GM19397 (cell line): ENCODE measurements around the gene PRKN.
"Not testable (repeated sequence)": the region's sequence is repeated elsewhere in the genome, so short reads cannot be mapped to it uniquely, and the experiment has no call there.

ENCODE experiments used
- ATAC-seq: cut with Tn5 transposase; IDR thresholded peaks from one replicate; pipeline ENCODE4 v1.9.1; 2021; ENCODE audit warnings: mild to moderate bottlenecking, moderate library complexity; ENCODE audit not compliant: unreplicated experiment

Gene PRKN

GRCh38 chr6:162679681-162680080 is 47.9 kb downstream of the PRKN start:
- no peak for ATAC-seq

- ATAC-seq: not testable (repeated sequence)
Measured at GRCh38 chr6:162678896-162679295, 48.7 kb downstream of the PRKN start.

- no peak for ATAC-seq
Measured at GRCh38 chr6:162675503-162675902, 52.1 kb downstream of the PRKN start.

- no peak for ATAC-seq
Measured at GRCh38 chr6:162674452-162674851, 53.1 kb downstream of the PRKN start.

- no peak for ATAC-seq
Measured at GRCh38 chr6:162671580-162672165, 55.9 kb downstream of the PRKN start.

- no peak for ATAC-seq
Measured at GRCh38 chr6:162670345-162670744, 57.2 kb downstream of the PRKN start.

GRCh38 chr6:162666246-162666645 is 61.3 kb downstream of the PRKN start:
- no peak for ATAC-seq

- ATAC-seq: no peak
Measured at GRCh38 chr6:162653808-162654207, 73.8 kb downstream of the PRKN start.

GRCh38 chr6:162651505-162651904 is 76.1 kb downstream of the PRKN start:
- ATAC-seq: no peak

- ATAC-seq: no peak
Measured at GRCh38 chr6:162649271-162649670, 78.3 kb downstream of the PRKN start.

- no peak for ATAC-seq
Measured at GRCh38 chr6:162644153-162644552, 83.4 kb downstream of the PRKN start.

- ATAC-seq: no peak
Measured at GRCh38 chr6:162640756-162641155, 86.8 kb downstream of the PRKN start.

GRCh38 chr6:162639951-162640350 is 87.6 kb downstream of the PRKN start:
- no peak for ATAC-seq

- no peak for ATAC-seq
Measured at GRCh38 chr6:162638931-162639574, 88.5 kb downstream of the PRKN start.

GRCh38 chr6:162637317-162637716 is 90.2 kb downstream of the PRKN start:
- no peak for ATAC-seq

- ATAC-seq: no peak
Measured at GRCh38 chr6:162636167-162636566, 91.4 kb downstream of the PRKN start.

GRCh38 chr6:162631546-162631945 is 96.0 kb downstream of the PRKN start:
- ATAC-seq: no peak

GRCh38 chr6:162630069-162630468 is 97.5 kb downstream of the PRKN start:
- no peak for ATAC-seq

- ATAC-seq: no peak
Measured at GRCh38 chr6:162627825-162628224, 99.7 kb downstream of the PRKN start.

- ATAC-seq: no peak
Measured at GRCh38 chr6:162627362-162627761, 100.2 kb downstream of the PRKN start.

GRCh38 chr6:162626869-162627268 is 100.7 kb downstream of the PRKN start:
- ATAC-seq: no peak

GRCh38 chr6:162625846-162626540 is 101.6 kb downstream of the PRKN start:
- ATAC-seq: no peak
